Erythroblast (primary cell): ENCODE data around the gene ACSM5.

ENCODE experiments used
- GATA1 ChIP-seq: IDR thresholded peaks from 2 replicates; pipeline ENCODE4 v1.6.1; 2011; ENCODE audit warnings: low read depth, mild to moderate bottlenecking, control low read depth, low read length, moderate library complexity
- POLR2A ChIP-seq: IDR thresholded peaks from 2 replicates; pipeline ENCODE4 v1.6.1; 2011; ENCODE audit warnings: mild to moderate bottlenecking, low read length

GRCh38 chr16:20398603-20399002, 10.7 kb upstream of the ACSM5 start:
- TF ChIP-seq POLR2A, result no peak
- no peak for TF ChIP-seq GATA1
